ENCODE results near the gene VPS37C. TPM values are rescaled to one million over a fixed set of nuclear protein-coding genes. Genes with fewer than 3 reads are reported as not detected.
A peak's percentile ranks its signal among the peaks of the same experiment; 100 is the strongest.
"Not testable (repeated sequence)": the region's sequence is repeated elsewhere in the genome, so short reads cannot be mapped to it uniquely, and the experiment has no call there.

The VPS37C gene
- total and polyA plus RNA-seq, 7 experiments from 2014 or later = 0.31 to 12.0 (median 7.9) TPM

DNA sequence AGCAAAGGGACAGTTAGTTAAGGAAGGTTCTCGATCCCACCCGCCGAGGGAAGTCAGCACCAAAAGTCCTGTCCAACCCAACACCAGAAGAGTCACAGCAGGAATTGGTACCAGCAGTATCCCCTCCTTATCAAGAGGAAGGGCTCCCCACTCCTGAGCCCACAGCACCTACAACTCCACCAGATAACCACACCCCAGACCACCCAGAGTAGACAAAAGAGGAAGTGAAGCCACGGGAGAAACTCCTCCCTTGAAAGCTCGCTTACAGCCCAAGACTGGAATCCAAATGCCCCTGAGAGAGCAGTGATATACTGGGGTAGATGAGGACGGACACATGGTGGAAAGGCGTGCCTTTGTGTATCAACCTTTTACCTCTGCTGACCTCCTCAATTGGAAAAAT is 66.2 kb downstream of the VPS37C start:
- intact Hi-C loops (cut with micrococcal nuclease) = no loop called here
- no peak for DNase-seq
- H3K36me3 Mint-ChIP-seq = peaks cover 0 to 3% (median 0%) of the 10 kb centered on the region in 5 donors
- POLR2A ChIA-PET = interaction anchor here (0.7 kb wide), 1 partner anchor 8 kb away, joined by 4 read pairs; no protein-coding TSS in a partner anchor
- H3K4me1 Mint-ChIP-seq = peaks cover 24 to 58% (median 52%) of the 10 kb centered on the region in 7 donors
- H3K4me3 ChIP-seq (ENCODE audit: low read length) = no peak overlapping the region
- H3K9me3 Mint-ChIP-seq = peaks cover 0 to 13% (median 2%) of the 10 kb centered on the region in 11 donors
- no peak for ATAC-seq
- H3K27ac Mint-ChIP-seq = peak overlapping the region; percentile 1 to 84 (median 63)
- H3K36me3 ChIP-seq (ENCODE audit: control insufficient read depth in 2 of 3, insufficient read depth in 3 of 3, low read length in 3 of 3) = no peaks in the 10 kb centered on the region
- H3K27ac ChIP-seq (ENCODE audit: low read depth, low read length) = no peak overlapping the region
- H3K4me1 ChIP-seq (ENCODE audit: control insufficient read depth in 2 of 2, insufficient read depth in 2 of 2, low read length in 2 of 2) = peaks cover 10 to 27% of the 10 kb centered on the region in 2 donors
- H3K27me3 Mint-ChIP-seq = no peaks in the 10 kb centered on the region
- H3K4me3 Mint-ChIP-seq = no peak overlapping the region
- CTCF ChIA-PET = no interaction called here
- no peaks in the 10 kb centered on the region for H3K27me3 ChIP-seq (ENCODE audit: control insufficient read depth in 2 of 2, insufficient read depth in 2 of 2, low read length in 2 of 2)
- H3K9me3 ChIP-seq (ENCODE audit: control insufficient read depth in 2 of 3, low read length in 3 of 3) = no peaks in the 10 kb centered on the region

DNA sequence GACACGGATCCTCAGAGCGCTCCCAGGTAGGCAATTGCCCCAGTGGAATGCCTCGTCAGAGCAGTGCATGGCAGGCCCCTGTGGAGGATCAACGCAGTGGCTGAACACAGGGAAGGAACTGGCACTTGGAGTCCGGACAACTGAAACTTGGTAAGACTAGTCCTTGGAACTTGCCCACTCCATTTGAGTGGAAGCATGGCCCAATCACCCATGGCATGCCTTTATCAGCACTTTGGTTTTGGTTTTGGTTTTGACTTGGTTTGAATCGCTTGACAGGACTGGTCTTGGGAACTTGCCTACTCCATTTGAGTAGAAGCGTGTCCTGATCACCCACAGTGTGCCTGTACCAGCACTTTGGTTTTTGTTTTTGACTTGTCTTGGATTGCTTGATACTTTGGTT is 67.1 kb downstream of the VPS37C start:
- H3K9me3 Mint-ChIP-seq = peaks cover 0 to 13% (median 2%) of the 10 kb centered on the region in 11 donors

DNA sequence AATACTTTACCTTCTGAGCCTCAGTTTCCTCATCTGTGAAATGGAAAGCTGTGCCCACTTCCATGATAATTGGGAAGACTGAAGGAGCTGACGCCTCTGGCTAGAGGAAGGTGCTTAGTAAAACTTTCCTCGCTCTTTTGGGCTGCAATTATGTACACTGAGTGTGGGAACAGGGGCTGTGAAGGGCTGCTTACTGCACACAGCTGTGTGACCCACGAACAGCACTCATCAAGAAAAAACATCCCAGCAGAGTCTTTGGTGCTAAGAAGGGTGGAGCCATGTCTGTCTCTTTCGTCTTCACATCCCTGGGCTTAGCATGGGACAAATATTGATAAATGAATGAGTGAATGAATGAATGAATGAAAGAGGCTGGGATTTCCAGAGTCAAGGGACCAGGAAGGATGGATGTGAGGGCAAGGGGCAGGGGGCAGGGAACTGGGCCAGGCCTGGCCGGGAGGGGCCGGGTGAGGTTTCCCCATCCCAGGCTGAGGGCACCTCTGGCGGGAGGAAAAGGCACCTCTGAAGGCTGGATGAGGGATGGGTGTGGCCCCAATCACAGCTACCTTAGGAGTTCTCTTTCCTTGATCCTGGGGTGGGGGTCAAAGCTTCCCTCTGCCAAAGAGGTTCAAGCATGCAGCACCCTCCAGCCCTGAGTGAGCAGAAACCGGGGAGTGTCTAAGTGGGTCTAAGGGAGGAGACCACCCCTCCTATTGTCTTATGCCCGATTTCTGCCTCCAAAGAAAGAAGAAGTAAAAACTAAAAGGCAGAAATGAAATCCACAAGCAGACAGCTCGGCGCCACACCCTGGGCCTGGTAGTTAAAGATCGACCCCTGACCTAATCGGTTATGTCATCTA is 68.1 kb downstream of the VPS37C start:
- Mint-ChIP-seq H3K27ac (peak overlapping the region; percentile 86 to 98 (median 91)), H3K4me1 (peaks cover 25 to 65% (median 52%) of the 10 kb centered on the region in 7 donors), H3K27me3 (no peaks in the 10 kb centered on the region), H3K4me3 (peak overlapping the region in 9 of 10 donors; percentile 59 to 90 (median 75)), H3K36me3 (peaks cover 0 to 6% (median 0%) of the 10 kb centered on the region in 5 donors), H3K9me3 (peaks cover 0 to 13% (median 2%) of the 10 kb centered on the region in 11 donors)
- H3K4me3 ChIP-seq (ENCODE audit: low read length) = peak overlapping the region; percentile 27
- POLR2A ChIA-PET = interaction anchor here (0.9 to 7.8 kb wide), 10 partner anchors 9 to 115 kb away, joined by 3 to 62 read pairs (median 6); partner anchors contain the start of gene CD5
- intact Hi-C loops (cut with micrococcal nuclease) = loop anchor here (1.0 kb wide), 1 partner anchor 9 kb away; the partner anchor contains the start of gene CD5 (in 2 of the 2)
- H3K27me3 ChIP-seq (ENCODE audit: control insufficient read depth in 2 of 2, insufficient read depth in 2 of 2, low read length in 2 of 2) = no peaks in the 10 kb centered on the region
- DNase-seq (no peak), ATAC-seq (peak; percentile 28)
- CTCF ChIA-PET = no interaction called here
- H3K36me3 ChIP-seq (ENCODE audit: control insufficient read depth in 2 of 3, insufficient read depth in 3 of 3, low read length in 3 of 3) = no peaks in the 10 kb centered on the region
- H3K4me1 ChIP-seq (ENCODE audit: control insufficient read depth in 2 of 2, insufficient read depth in 2 of 2, low read length in 2 of 2) = peaks cover 10 to 27% of the 10 kb centered on the region in 2 donors
- peak overlapping the region; percentile 79 for H3K27ac ChIP-seq (ENCODE audit: low read depth, low read length)
- H3K9me3 ChIP-seq (ENCODE audit: control insufficient read depth in 2 of 3, low read length in 3 of 3) = no peaks in the 10 kb centered on the region

More for the DNA sequence above, 67.1 kb downstream of the VPS37C start:
- H3K27me3 ChIP-seq (ENCODE audit: control insufficient read depth in 2 of 2, insufficient read depth in 2 of 2, low read length in 2 of 2); intact Hi-C loops (cut with micrococcal nuclease); ATAC-seq; H3K36me3 ChIP-seq (ENCODE audit: control insufficient read depth in 2 of 3, insufficient read depth in 3 of 3, low read length in 3 of 3); H3K36me3 Mint-ChIP-seq; H3K4me3 ChIP-seq (ENCODE audit: low read length); H3K27ac ChIP-seq (ENCODE audit: low read depth, low read length); H3K27me3 Mint-ChIP-seq; H3K9me3 ChIP-seq (ENCODE audit: control insufficient read depth in 2 of 3, low read length in 3 of 3): not testable (repeated sequence)
- Mint-ChIP-seq H3K4me3 (peak overlapping the region in 4 of 10 donors; percentile 7 to 71 (median 56)), H3K4me1 (peaks cover 24 to 63% (median 52%) of the 10 kb centered on the region in 7 donors), H3K27ac (peak overlapping the region; percentile 1 to 98 (median 66))
- DNase-seq = peak in 1 of 9 donors; percentile 22
- CTCF ChIA-PET = interaction anchor here (0.7 kb wide), 1 partner anchor 34 kb away, joined by 4 read pairs; no protein-coding TSS in a partner anchor
- POLR2A ChIA-PET = interaction anchor here (4.2 to 4.8 kb wide), 2 partner anchors 8 to 13 kb away, joined by 33 to 57 read pairs; partner anchors contain the start of gene CD5
- peaks cover 10 to 27% of the 10 kb centered on the region in 2 donors for H3K4me1 ChIP-seq (ENCODE audit: control insufficient read depth in 2 of 2, insufficient read depth in 2 of 2, low read length in 2 of 2)

DNA sequence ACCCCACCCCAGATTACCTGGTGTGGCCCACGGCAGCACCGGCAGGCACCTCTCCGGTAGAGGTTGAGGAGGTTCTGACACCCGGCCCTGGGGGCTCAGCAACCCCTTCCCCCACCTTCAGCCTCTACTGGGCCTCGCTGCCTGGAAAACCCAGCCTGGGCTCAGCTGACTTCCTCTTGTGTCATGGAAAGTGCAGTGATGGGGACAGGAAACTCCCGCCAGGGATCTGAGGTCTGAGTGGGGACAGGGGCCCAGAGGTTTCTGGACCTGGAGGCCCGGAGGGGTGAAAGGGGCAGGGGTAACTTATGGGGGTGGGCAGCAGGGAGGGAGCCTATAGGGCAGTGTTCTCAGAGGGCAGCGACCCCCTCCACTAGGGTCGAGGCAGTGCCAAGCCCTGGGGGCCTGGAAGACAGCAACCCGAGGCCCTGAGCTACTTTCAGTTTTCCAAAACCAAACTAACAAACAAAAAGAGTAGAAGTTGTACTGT is 68.9 kb downstream of the VPS37C start:
- peak overlapping the region; percentile 59 to 90 (median 74) for H3K4me3 Mint-ChIP-seq
- Histone ChIP-seq H3K4me3 (ENCODE audit: low read length) (peak overlapping the region; percentile 27), H3K27ac (ENCODE audit: low read depth, low read length) (peak overlapping the region; percentile 79), H3K36me3 (ENCODE audit: control insufficient read depth in 2 of 3, insufficient read depth in 3 of 3, low read length in 3 of 3) (no peaks in the 10 kb centered on the region), H3K9me3 (ENCODE audit: control insufficient read depth in 2 of 3, low read length in 3 of 3) (no peaks in the 10 kb centered on the region), H3K27me3 (ENCODE audit: control insufficient read depth in 2 of 2, insufficient read depth in 2 of 2, low read length in 2 of 2) (no peaks in the 10 kb centered on the region), H3K4me1 (ENCODE audit: control insufficient read depth in 2 of 2, insufficient read depth in 2 of 2, low read length in 2 of 2) (peaks cover 10 to 27% of the 10 kb centered on the region in 2 donors)
- H3K4me1 Mint-ChIP-seq = peaks cover 28 to 72% (median 51%) of the 10 kb centered on the region in 7 donors
- DNase-seq (peak in 4 of 9 donors; percentile 41 to 80 (median 60)), ATAC-seq (peak; percentile 63)
- peaks cover 0 to 11% (median 0%) of the 10 kb centered on the region in 5 donors for H3K36me3 Mint-ChIP-seq
- no peaks in the 10 kb centered on the region for H3K27me3 Mint-ChIP-seq
- intact Hi-C loops (cut with micrococcal nuclease) = loop anchor here (1.0 kb wide), 1 partner anchor 10 kb away; the partner anchor contains the start of gene CD5 (in 2 of the 2)
- H3K9me3 Mint-ChIP-seq = peaks cover 0 to 13% (median 2%) of the 10 kb centered on the region in 11 donors
- CTCF ChIA-PET = interaction anchor here (1.0 to 1.2 kb wide), 2 partner anchors 10 to 52 kb away, joined by 3 read pairs; partner anchors contain the start of gene CD5
- peak overlapping the region; percentile 86 to 98 (median 91) for H3K27ac Mint-ChIP-seq
- POLR2A ChIA-PET = interaction anchor here (0.8 to 7.8 kb wide), 13 partner anchors 10 to 114 kb away, joined by 3 to 62 read pairs (median 5); partner anchors contain the start of gene CD5

DNA sequence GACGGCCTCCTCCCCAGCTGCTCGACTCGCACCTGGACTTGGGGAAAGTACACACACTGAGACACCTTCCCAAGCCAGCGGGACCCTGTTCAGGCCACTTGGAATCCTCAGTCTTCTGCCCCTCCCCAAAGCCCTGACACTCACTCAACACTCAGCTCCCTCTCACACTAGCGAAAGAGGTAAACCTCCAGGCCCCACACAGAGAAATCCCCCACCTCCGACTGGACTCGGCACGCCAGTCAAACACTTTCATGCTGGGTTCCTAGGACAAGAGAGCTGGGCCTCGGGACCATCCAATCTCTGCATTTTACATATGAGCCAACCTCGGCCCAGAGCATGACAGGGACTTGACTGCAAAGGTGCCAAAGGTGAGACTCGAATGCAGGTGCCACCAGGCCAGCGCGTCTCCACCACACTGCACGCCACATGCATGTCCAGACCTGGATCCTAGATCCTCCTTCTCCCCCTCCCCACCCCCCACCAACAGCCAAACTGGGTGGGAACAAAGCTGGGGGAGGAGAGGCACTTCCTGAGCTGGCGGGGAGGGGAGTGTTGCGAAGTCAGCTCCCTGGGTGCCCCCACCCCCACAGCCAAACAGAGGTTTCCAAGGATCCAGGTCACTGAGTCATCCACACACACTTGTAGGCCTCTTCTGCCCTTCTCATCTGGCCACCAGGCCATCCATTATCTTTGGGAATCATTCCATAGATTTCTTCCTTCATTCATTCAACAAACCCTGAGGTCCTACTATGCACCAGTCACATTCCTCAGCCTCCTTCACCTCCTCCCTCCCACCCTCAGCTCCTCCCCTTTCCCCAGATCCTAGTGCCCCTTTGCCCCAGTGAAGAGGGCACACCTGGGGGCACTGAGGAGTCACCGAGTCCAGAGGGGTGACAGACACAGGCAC is 69.6 kb downstream of the VPS37C start:
- POLR2A ChIA-PET = interaction anchor here (0.7 to 7.8 kb wide), 16 partner anchors 10 to 113 kb away, joined by 3 to 62 read pairs (median 4); partner anchors contain the start of gene CD5
- peak overlapping the region; percentile 79 for H3K27ac ChIP-seq (ENCODE audit: low read depth, low read length)
- peaks cover 0 to 13% (median 2%) of the 10 kb centered on the region in 11 donors for H3K9me3 Mint-ChIP-seq
- ATAC-seq = peak; percentile 34
- peak overlapping the region; percentile 86 to 98 (median 91) for H3K27ac Mint-ChIP-seq
- CTCF ChIA-PET = interaction anchor here (0.9 to 1.6 kb wide), 4 partner anchors 10 to 51 kb away, joined by 3 to 6 read pairs (median 4); partner anchors contain the start of gene CD5
- peak in 1 of 9 donors; percentile 74 for DNase-seq
- H3K4me1 ChIP-seq (ENCODE audit: control insufficient read depth in 2 of 2, insufficient read depth in 2 of 2, low read length in 2 of 2) = peaks cover 10 to 27% of the 10 kb centered on the region in 2 donors
- peaks cover 28 to 72% (median 49%) of the 10 kb centered on the region in 7 donors for H3K4me1 Mint-ChIP-seq
- H3K4me3 Mint-ChIP-seq = peak overlapping the region; percentile 41 to 90 (median 74)
- peak overlapping the region; percentile 27 for H3K4me3 ChIP-seq (ENCODE audit: low read length)
- H3K9me3 ChIP-seq (ENCODE audit: control insufficient read depth in 2 of 3, low read length in 3 of 3) = no peaks in the 10 kb centered on the region
- intact Hi-C loops (cut with micrococcal nuclease) = loop anchor here (1.0 kb wide), 2 partner anchors 11 to 49 kb away; partner anchors contain the start of gene CD5 (in 2 of the 2)
- H3K36me3 Mint-ChIP-seq = peaks cover 0 to 11% (median 0%) of the 10 kb centered on the region in 5 donors
- H3K27me3 ChIP-seq (ENCODE audit: control insufficient read depth in 2 of 2, insufficient read depth in 2 of 2, low read length in 2 of 2) = no peaks in the 10 kb centered on the region
- no peaks in the 10 kb centered on the region for H3K36me3 ChIP-seq (ENCODE audit: control insufficient read depth in 2 of 3, insufficient read depth in 3 of 3, low read length in 3 of 3)
- no peaks in the 10 kb centered on the region for H3K27me3 Mint-ChIP-seq

All from naive thymus-derived CD4-positive, alpha-beta T cell (primary cell).